GM21737 (cell line): ENCODE measurements around the gene EXD1.

ENCODE experiments used
- ATAC-seq: cut with Tn5 transposase; IDR thresholded peaks from one replicate; pipeline ENCODE4 v1.9.1; 2021; ENCODE audit warnings: mild to moderate bottlenecking, moderate library complexity; ENCODE audit not compliant: unreplicated experiment

The EXD1 gene

DNA sequence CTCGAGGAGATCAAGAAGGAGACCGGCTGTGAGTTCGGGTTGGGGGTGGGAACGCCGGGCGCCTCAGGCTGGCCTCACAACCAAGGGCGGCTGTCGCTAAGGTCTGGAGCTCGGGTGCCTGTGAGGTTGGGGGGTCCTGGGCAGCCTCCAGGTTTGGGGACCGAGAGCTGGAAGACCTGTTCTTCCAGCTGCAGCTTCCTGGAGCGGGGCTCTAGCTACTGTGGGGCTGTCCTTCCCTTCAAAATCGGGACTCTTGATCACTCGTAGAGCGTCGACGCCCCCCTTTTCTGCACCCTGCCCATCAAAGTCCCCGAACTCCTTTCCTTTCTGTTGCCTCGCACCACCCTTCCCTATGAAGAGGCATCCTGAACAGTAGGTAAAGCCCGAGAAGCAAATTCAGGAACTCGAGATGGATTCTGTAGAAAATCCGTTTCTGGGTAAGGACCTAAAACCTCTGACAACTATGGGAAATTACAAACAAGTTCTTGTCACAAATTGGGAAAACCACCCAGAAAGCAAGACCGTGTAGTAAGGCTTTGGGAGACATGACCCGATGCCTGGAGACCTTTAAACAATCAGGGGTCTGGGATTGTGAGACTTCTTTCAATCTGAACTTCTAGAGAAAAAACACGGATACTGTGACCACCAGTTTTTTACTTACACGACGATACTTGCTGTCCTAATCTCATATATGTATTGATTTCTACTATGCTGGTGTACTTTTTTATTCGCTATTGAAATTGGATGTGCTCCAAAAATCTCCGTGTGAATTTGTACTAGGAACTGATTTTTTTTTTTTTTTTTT is 1.1 kb upstream of the EXD1 start:
- no peak for ATAC-seq

DNA sequence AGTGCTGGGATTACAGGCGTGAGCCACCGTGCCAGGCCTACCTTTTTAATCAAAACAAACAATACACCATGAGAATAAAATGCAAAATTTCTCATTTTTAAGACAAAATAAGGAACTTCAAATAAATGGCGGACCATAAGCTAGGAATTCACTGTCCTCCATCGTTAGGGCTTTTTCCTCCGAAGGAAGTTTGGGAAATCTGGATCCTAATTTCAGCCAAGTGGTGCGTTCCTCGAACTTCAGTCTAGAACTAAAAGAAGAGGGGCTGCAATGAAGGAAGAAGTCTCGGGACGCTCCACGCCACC is 260 bp downstream of the EXD1 start:
- ATAC-seq: no peak

DNA sequence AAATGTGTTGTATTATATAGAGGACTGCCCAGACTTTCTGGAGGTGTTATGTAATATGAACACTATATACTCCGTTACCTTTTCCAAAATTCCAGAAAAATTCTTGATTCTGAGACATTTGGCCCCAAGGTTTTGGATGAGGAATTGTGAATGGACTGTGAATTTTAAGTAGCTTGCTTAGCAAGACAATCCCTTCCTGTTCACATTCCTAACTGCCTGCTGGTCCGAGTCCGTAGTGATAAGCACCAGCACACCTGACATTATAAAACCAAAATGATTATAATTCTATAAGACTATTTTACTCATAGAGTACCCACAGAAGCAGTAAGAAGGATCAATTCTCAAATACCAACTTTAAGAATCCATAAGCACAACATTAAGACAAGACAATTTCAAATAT is 11.2 kb downstream of the EXD1 start:
- no peak for ATAC-seq

DNA sequence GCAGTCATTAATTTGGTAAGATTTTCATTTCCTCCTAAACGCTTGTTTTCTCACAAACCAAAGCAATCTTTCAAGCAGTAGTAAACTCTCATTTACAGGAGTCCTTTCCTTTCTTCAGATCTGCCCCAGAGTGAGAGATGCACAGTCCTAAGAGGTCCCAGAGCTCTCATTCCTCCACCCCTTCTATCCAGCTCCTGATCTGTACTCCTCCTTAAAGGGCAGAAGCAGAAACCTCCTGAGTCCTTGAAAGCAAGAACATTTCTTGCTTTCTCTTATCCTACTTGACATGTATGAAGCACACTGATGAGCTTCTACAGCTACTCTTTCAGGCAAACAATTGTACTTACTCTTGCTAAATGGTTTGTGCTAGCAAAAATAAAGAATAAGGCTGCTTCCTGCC is 11.7 kb downstream of the EXD1 start:
- ATAC-seq: no peak

DNA sequence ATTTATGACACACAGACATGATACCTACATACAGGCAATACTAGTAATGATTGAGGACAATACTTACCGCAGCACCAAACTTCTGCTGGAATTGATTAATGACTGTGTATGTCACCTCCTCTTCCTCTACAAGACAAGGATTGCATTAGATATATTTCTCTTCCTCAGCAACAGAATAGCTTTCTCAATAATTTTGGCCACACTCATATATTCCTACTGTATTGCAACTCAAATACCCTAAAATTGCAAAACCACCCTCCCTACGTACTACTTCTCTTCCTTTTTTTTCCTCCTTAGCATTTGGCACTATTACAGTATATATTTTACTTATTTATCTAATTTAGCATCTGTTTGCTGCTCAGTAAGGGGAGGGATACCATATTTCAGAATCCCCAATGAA is 14.8 kb downstream of the EXD1 start:
- no peak for ATAC-seq

DNA sequence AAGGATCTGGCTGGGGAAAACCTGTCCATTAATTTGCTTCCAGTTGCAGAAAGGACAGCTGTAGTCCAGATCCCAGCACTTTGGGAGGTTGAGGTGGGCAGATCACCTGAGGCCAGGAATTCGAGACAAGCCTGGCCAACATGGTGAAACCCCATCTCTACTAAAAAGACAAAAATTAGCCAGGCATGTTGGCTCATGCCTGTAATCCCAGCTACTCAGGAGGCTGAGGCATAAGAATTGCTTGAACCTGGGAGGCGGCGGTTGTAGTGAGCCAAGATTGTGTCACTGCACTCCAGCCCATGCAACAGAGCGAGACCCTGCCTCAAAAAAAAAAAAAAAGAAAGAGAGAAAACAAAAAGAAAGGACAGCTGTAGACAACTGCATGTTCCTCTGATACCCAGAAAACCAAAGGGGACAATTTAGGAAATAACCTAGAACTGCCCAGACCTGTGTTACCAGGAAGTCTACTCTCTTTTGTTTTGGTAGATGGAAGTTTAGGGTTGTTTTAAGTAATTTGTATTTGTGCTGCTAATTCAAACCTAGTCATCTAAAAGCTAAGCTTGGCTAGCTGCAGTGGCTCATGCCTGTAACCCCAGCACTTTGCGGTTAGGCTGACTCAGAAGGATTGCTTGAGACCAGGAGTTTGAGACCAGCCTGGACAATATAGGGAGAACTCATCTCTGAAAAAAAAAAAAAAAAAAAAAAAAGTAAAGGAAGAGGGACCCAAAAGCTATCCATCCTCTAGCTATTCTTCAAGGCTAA is 22.7 kb downstream of the EXD1 start:
- no peak for ATAC-seq

DNA sequence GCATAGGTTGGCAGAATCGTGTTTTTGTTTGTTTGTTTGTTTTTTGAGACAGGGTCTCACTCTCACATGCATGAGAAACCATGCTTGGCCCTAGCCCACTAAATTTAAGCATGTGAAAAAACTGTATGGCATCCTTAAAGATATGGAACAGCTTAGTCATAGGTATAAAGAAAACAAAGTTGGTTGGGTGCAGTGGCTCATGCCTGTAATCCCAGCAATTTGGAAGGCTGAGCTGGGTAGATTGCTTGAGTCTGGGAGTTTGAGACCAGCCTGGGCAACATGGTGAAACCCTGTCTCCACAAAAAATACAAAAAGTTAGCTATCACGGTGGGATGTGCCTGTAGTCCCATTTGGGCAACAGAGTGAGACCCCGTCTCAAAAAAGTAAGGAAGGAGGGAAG is 25.2 kb downstream of the EXD1 start:
- no peak for ATAC-seq

DNA sequence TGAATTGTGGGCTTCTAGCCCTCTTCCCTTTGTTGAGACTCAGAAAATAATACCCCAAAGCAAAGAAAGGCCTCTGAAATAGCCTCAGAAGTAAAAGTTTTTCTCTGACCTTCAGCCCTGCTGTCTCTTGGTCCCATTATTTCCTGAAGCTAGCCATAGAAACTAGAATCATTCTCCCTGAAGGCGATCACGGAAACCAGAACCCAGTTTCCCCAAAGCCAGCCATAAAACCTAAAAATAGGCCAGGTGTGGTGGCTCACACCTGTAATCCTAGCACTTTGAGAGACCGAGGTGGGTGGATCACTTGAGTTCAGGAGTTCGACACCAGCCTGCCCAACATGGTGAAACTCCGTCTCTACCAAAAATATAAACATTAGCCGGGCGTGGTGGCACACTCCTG is 27.2 kb downstream of the EXD1 start:
- ATAC-seq: no peak

DNA sequence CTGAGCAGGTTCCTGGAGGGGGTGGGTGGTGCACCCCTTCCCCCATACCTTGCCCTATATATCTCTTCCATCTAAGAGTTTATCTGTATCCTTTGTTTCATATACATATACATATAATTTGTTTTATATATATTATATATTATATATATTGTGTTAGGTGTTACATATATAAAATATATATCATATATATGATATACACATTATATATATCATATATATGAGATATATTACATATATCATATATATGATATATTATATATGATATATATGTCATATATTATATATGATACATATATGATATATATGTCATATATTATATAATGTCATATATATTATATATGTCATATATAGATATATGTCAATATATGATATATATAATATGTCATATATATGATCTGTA is 31.1 kb downstream of the EXD1 start:
- ATAC-seq: no peak

DNA sequence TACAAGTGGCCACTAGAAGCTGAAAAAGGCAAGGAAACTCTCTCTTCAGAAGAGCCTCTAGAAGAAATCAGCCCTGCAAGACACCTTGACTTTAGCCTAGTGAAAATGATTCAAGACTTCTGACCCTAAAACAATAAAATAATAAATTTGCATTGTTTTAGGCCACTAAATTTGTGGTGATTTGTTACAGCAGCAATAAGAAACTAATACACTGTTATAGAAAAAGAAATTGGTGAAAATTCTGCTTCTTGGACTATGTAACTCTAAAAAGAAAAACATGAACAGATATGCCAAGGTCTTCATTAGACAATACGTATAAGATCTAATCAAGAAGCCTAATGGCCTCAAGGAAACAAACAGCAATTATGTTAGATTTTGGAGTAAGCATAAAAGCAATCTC is 36.1 kb downstream of the EXD1 start:
- ATAC-seq: no peak

DNA sequence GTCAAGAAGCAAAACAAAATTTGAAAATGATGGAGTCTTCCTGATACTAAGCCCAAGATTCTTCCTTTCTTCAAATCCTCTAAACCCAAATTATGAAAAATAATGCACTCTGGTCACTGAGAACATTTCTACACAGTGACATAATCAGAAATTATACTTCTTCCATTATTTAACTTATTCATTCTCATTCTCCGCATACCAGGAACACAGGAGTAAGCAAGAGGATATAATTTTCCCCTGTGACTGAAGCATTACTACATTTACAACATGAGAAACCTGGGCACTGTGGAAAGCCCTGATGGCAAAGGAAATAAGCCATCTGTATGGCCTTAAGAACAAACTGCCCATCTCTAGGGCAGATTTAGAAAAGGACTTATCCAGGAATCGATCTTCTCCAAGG is 47.0 kb downstream of the EXD1 start:
- no peak for ATAC-seq

DNA sequence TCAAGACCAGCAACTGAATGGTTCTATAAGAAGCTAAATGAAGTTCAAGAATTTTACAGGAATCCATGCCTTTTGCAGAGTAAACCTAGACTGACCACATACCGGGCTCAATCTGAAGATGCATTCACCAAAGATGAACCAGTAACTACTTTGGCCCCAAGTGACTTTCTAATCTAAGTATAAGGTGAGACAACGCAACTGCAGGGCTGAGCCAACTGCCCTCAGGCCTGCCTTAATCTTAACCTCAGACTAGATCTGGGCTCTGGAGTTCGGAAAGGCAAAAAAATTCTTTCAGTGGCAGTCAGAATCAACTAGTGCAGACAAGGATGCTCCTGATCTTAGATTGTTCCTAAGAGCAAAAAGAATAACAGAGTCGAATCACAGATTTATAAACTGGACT is 48.3 kb downstream of the EXD1 start:
- ATAC-seq: no peak

DNA sequence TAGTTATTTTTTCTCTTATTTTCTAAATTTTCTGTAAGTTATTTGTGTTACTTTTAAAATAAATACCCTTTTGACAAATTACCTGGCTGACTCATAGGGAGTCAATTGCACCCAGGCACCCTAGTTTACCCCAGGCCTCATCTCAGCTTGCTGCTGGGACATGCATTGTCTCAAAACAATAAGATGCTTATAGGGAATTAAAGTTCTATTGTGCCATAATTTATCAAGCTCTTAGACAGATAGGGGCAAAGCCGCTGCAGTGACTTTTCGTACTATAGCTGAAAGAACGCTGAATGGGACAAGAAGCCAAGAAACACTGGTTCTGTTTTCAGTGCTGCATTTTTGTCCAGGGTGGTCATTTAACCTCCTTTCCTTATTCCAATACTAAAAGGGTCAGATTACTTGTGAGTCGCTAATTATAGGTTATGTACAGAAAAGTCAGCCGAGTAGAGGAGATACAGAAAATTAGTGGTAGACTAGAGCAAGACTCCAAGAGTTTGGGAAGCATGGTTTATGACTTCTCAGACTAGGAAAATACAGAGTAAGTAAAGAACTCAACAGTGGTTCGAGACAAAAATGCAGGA is 50.3 kb downstream of the EXD1 start:
- ATAC-seq: no peak

DNA sequence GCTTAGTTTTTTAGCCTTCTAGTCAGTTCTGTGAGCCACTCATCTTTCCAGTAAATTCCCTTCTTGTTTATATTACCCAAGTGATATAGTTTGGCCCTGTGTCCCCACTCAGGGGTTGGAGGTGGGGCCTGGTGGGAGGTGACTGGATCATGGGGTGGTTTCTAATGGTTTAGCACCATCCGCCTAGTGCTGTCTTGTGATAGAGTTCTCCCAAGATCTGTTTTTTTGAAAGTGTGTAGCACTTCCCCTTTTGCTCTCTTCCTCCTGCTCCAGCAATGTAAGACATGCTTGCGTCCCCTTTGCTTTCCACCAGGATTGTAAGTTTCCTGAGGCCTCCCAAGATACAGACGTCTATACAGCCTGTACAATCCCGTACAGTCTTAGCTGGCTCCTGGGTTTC is 60.8 kb downstream of the EXD1 start:
- no peak for ATAC-seq

DNA sequence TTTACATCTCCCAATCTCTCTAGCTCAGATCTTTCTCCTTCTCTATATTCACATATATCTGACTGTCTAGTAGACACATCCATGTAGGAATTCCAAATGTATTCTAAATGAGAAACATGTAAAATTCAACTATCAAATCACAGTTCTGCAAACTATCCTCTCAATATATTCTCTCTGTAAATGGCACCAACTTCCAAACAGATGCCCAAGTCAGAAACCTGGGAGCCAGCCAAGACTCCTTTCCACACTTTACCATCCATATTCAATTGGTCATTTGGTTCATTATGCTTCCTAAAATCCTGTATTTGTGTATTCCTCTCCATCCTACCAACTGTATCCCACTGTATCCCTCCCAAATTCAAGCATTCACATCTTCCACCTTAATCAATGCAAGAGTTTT is 61.5 kb downstream of the EXD1 start:
- no peak for ATAC-seq

DNA sequence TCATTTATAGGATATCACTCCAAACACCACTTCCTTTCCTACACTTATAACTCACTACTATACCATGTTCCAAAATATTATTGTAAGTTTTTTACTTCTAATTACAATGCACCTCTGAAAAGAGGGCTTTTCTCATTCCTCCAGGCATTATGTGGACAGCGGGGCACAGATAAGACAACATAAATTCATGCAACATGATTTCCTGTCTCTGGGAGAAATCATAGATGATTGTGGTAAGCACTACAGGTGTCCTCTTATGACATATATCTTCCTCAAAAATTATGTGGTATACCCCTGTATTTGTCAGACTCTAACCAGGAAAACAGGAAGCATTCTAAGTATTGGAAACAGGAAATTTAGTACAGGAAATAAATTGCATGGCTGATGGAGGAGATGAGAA is 68.8 kb downstream of the EXD1 start:
- ATAC-seq: no peak

DNA sequence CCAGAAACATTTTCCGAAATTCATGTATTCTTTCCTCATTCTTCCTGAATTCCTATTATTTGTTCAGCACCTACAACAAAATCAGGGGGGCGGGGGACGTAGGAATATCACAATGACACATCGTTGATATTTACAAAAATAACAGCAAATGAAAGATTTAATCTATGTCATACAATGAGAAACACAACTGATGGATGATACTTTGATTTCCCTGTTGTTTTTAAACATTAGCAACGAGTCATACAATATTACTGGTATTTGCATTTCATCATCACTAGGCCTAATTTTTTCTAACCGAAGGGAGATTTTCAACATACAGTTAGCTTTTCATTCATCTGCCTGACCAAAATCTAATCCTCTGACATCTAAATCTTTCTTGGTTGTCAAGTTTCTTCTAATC is 69.2 kb downstream of the EXD1 start:
- no peak for ATAC-seq

DNA sequence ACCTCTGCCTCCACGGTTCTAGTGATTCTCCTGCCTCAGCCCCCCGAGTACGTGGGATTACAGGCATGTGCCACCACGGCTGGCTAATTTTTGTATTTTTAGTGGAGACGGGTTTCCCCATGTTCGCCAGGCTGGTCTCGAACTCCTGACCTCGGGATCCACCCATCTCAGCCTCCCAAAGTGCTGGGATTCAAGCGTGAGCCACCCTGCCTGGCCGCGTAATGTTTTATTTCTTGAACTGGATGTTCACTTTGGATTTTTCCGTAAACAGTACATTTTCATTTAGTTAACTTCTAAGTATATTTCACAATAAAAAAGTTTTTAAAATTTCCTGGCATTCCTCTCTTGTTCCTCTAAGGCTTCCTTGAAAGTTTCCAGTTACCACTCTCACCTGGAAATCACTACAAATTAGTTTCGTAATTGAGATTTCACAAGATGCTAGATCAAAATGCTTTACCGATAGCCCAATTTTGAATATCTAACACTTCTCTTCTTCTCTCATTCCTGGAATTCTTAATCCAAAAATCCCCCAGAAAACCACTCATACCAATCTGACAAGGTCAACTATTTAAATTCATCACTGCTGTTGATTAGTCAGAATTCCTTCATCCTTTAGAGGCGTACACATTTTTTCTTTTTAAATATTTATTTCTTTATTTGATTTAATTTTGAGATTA is 69.8 kb downstream of the EXD1 start:
- ATAC-seq: no peak

DNA sequence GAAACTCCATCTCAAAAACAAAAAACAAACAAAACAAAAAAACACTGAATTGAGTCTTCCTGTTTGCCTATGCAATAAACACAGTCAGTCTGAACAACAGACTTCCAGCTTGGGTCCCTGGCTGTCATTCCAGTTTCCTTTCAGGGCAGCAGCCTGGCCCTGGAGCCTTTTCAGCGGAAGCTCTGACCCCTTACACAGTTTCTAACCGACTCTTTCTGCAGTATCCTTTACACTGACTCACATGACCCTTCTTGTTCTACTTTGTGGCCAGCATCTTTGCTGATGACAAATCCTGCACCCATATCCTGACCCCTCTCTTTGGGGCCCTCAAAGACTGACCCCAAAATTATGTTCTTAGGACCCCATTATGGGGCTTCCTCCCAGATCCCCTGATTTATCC is 76.1 kb downstream of the EXD1 start:
- no peak for ATAC-seq

DNA sequence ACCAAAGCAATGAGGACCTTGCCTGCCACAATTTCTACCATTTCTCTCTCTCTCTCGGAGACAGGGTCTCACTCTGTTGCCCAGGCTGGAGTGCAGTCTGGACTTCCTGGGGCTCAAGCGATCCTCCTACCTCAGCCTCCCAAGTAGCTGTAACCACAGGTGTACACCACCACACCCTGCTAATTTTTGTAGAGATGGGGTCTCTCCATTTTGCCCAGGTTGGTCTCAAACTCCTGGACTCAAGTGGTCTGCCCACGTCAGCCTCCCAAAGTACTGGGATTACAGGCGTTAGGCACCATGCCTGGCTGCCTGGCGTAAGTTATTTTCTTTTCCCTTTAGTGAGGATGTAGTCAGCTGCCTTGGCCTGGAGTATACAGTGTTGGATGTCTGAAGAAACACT is 76.8 kb downstream of the EXD1 start:
- ATAC-seq: no peak

DNA sequence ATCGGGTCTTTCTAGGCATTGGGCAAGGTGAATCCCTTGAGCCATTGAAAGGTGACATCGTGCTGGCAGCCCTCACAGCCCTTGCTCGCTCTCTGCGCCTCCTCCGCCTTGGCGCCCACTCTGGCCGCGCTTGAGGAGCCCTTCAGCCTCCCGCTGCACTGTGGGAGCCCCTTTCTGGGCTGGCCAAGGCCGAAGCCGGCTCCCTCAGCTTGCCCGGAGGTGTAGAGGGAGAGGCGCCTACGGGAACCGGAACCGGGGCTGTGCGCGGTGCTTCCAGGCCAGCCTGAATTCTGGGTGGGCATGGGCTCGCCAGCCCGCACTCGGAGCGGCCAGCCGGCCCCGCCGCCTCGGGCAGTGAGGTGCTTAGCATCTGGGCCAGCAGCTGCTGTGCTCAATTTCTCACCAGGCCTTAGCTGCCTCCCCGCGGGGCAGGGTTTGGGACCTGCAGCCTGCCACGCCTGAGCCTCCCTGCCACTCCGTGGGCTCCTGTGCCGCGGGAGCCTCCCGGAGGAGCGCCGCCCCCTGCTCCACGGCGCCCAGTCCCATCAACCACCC is 79.0 kb downstream of the EXD1 start:
- ATAC-seq: no peak

DNA sequence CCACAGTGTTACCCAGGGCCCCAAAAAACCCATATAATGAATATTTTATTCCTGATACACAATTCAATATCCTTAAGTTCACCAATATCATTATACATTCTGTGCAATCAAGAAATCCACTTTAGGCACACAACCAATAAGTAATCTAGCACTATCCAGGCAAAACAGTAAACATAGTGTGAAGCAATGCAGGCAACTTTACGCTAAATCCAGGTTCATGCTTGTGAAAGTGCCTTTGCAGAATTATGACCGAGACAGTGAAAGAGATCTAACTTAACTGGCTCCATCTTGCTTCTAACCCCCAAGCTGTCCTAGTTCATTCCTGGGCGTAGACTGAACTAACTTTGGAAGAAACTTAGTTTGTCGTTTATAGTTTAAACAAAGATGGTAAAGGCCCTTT is 80.3 kb downstream of the EXD1 start:
- no peak for ATAC-seq
